ENCODE data around the gene TOMM20.

Gene TOMM20

GRCh38 chr1:235128456-235129328 lies at the start of gene TOMM20:
Gene TOMM20 (minus strand): TSS chr1:235128837. CDS start chr1:235128715, 122 bp downstream.
- Mint-ChIP-seq H3K27me3 (ENCODE audit: low read depth, poor library complexity) (no peaks in the 10 kb centered on the region), H3K27ac (peak within 1 kb of the TSS; percentile 99), H3K4me3 (peak within 1 kb of the TSS; percentile 99), H3K9me3 (no peaks in the 10 kb centered on the region), H3K36me3 (ENCODE audit: low read depth) (peaks cover 52% of the 10 kb centered on the region), H3K4me1 (peaks cover 27% of the 10 kb centered on the region)
- DNase-seq, result peak; percentile 91
- no peak for TF ChIP-seq CTCF (IDR thresholded peaks at IDR 0.05)

- Mint-ChIP-seq H3K9me3 (no peaks in the 10 kb centered on the region), H3K4me1 (peaks cover 4% of the 10 kb centered on the region), H3K27me3 (ENCODE audit: low read depth, poor library complexity) (no peaks in the 10 kb centered on the region), H3K27ac (no peak overlapping the region), H3K4me3 (no peak overlapping the region), H3K36me3 (ENCODE audit: low read depth) (peaks cover 69% of the 10 kb centered on the region)
- no peak for DNase-seq
- no peak for TF ChIP-seq CTCF (IDR thresholded peaks at IDR 0.05)
Observed at GRCh38 chr1:235176486-235176885, 47.8 kb upstream of the TOMM20 start.

GRCh38 chr1:235169986-235170385 lies 41.3 kb upstream of the TOMM20 start:
- DNase-seq, result no peak
- no peaks in the 10 kb centered on the region for H3K4me1 Mint-ChIP-seq
- peaks cover 71% of the 10 kb centered on the region for H3K36me3 Mint-ChIP-seq (ENCODE audit: low read depth)
- TF ChIP-seq CTCF (IDR thresholded peaks at IDR 0.05), result no peak
- H3K27me3 Mint-ChIP-seq (ENCODE audit: low read depth, poor library complexity), result peaks cover 3% of the 10 kb centered on the region
- H3K4me3 Mint-ChIP-seq, result no peak overlapping the region
- no peak overlapping the region for H3K27ac Mint-ChIP-seq
- no peaks in the 10 kb centered on the region for H3K9me3 Mint-ChIP-seq

- peaks cover 3% of the 10 kb centered on the region for H3K27me3 Mint-ChIP-seq (ENCODE audit: low read depth, poor library complexity)
- peaks cover 65% of the 10 kb centered on the region for H3K36me3 Mint-ChIP-seq (ENCODE audit: low read depth)
- DNase-seq, result no peak
- no peak for TF ChIP-seq CTCF (IDR thresholded peaks at IDR 0.05)
- H3K4me3 Mint-ChIP-seq, result no peak overlapping the region
- no peaks in the 10 kb centered on the region for H3K9me3 Mint-ChIP-seq
- H3K27ac Mint-ChIP-seq, result peak overlapping the region; percentile 37
- H3K4me1 Mint-ChIP-seq, result no peaks in the 10 kb centered on the region
Observed at GRCh38 chr1:235168375-235168774, 39.7 kb upstream of the TOMM20 start.

- H3K4me3 Mint-ChIP-seq, result peak overlapping the region; percentile 99
- DNase-seq, result no peak
- no peak for TF ChIP-seq CTCF (IDR thresholded peaks at IDR 0.05)
- H3K9me3 Mint-ChIP-seq, result no peaks in the 10 kb centered on the region
- peaks cover 10% of the 10 kb centered on the region for H3K36me3 Mint-ChIP-seq (ENCODE audit: low read depth)
- H3K27me3 Mint-ChIP-seq (ENCODE audit: low read depth, poor library complexity), result no peaks in the 10 kb centered on the region
- H3K27ac Mint-ChIP-seq, result peak overlapping the region; percentile 98
- peaks cover 22% of the 10 kb centered on the region for H3K4me1 Mint-ChIP-seq
Observed at GRCh38 chr1:235161685-235162327, 33.2 kb upstream of the TOMM20 start.
